ENCODE results near the gene HSD3B7. TPM values are rescaled to one million over a fixed set of nuclear protein-coding genes. Genes with fewer than 3 reads are reported as not detected.

Gene HSD3B7
- total RNA-seq, 2 donors from 2014 or later: 10.3 to 10.7 TPM

GRCh38 chr16:30956601-30957455 is 28.2 kb upstream of the HSD3B7 start:
- intact Hi-C loops (cut with DNase I): loop anchor here (10.0 kb wide), 1 partner anchor 758 kb away; a partner anchor contains a TSS
- Histone ChIP-seq H3K27ac (peak overlapping the region; percentile 94 to 97), H3K4me3 (peak overlapping the region; percentile 79 to 86), H3K4me1 (replicated peaks) (peaks cover 11% of the 10 kb centered on the region), H3K9me3 (no peaks in the 10 kb centered on the region), H3K36me3 (peaks cover 10 to 14% of the 10 kb centered on the region in 2 donors), H3K27me3 (replicated peaks; ENCODE audit: insufficient read depth) (no peaks in the 10 kb centered on the region)
- peak; percentile 50 for DNase-seq (ENCODE audit: low spot score)
- 26% methylated on average over 42 of the region's 42 CpGs for WGBS
- TF ChIP-seq POLR2A (IDR thresholded peaks at IDR 0.05) (no peak), POLR2AphosphoS5 (IDR thresholded peaks at IDR 0.05) (no peak), CTCF (IDR thresholded peaks at IDR 0.05) (peak in 1 of 4 experiments; percentile 4)

- peak within 1 kb of the TSS; percentile 79 to 86 for H3K4me3 ChIP-seq
- no peaks in the 10 kb centered on the region for H3K27me3 ChIP-seq (replicated peaks; ENCODE audit: insufficient read depth)
- H3K9me3 ChIP-seq: no peaks in the 10 kb centered on the region
- H3K4me1 ChIP-seq (replicated peaks): peaks cover 11% of the 10 kb centered on the region
- peaks cover 10 to 19% of the 10 kb centered on the region in 2 donors for H3K36me3 ChIP-seq
- DNase-seq (ENCODE audit: low spot score): peak; percentile 95
- intact Hi-C loops (cut with DNase I): loop anchor here (10.0 kb wide), 1 partner anchor 757 kb away; a partner anchor contains a TSS
- 0% methylated on average over 69 of the region's 85 CpGs for WGBS
- TF ChIP-seq POLR2AphosphoS5 (IDR thresholded peaks at IDR 0.05): peak; percentile 80
- peak; percentile 21 for TF ChIP-seq POLR2A (IDR thresholded peaks at IDR 0.05)
- peak in 2 of 4 experiments; percentile 4 to 31 for TF ChIP-seq CTCF (IDR thresholded peaks at IDR 0.05)
- H3K27ac ChIP-seq: peak within 1 kb of the TSS; percentile 94 to 97
Observed at GRCh38 chr16:30957456-30958174, 27.4 kb upstream of the HSD3B7 start, which contains the start of gene SETD1A. Gene SETD1A, plus strand, starts transcription at chr16:30957754. Its CDS starts 978 bp downstream, at chr16:30958732.

- peak overlapping the region; percentile 79 to 86 for H3K4me3 ChIP-seq
- no peak for DNase-seq (ENCODE audit: low spot score)
Observed at GRCh38 chr16:30958175-30959079, 26.6 kb upstream of the HSD3B7 start.

More at GRCh38 chr16:30958175-30959079, 26.6 kb upstream of the HSD3B7 start:
- peaks cover 10 to 21% of the 10 kb centered on the region in 2 donors for H3K36me3 ChIP-seq
- H3K4me1 ChIP-seq (replicated peaks): peaks cover 11% of the 10 kb centered on the region
- H3K27ac ChIP-seq: peak overlapping the region; percentile 94 to 97
- no peaks in the 10 kb centered on the region for H3K9me3 ChIP-seq
- intact Hi-C loops (cut with DNase I): loop anchor here (10.0 kb wide), 1 partner anchor 756 kb away; a partner anchor contains a TSS
- TF ChIP-seq CTCF (IDR thresholded peaks at IDR 0.05): no peak
- no peak for TF ChIP-seq POLR2AphosphoS5 (IDR thresholded peaks at IDR 0.05)
- TF ChIP-seq POLR2A (IDR thresholded peaks at IDR 0.05): no peak
- no peaks in the 10 kb centered on the region for H3K27me3 ChIP-seq (replicated peaks; ENCODE audit: insufficient read depth)
- 11% methylated on average over 51 of the region's 55 CpGs for WGBS

All from prostate gland (tissue), 2 donors.